ENCODE data around the gene CHCHD3.

The CHCHD3 gene

GRCh38 chr7:132764762-132765161 is 317.1 kb downstream of the CHCHD3 start:
- no peak for DNase-seq

GRCh38 chr7:132760866-132761265 is 321.0 kb downstream of the CHCHD3 start:
- DNase-seq = no peak

GRCh38 chr7:132760244-132760623 is 321.7 kb downstream of the CHCHD3 start:
- DNase-seq = no peak

- DNase-seq = no peak
These were observed 322.2 kb downstream of the CHCHD3 start for GRCh38 chr7:132759482-132760243.

GRCh38 chr7:132758986-132759385 is 322.9 kb downstream of the CHCHD3 start:
- DNase-seq = no peak

- no peak for DNase-seq
These were observed 324.1 kb downstream of the CHCHD3 start for GRCh38 chr7:132757783-132758182.

- DNase-seq = no peak
These were observed 325.4 kb downstream of the CHCHD3 start for GRCh38 chr7:132756484-132756990.

GRCh38 chr7:132755538-132756483 is 326.1 kb downstream of the CHCHD3 start:
- DNase-seq = no peak

- DNase-seq = no peak
These were observed 329.5 kb downstream of the CHCHD3 start for GRCh38 chr7:132752431-132752830.

- DNase-seq = no peak
These were observed 330.6 kb downstream of the CHCHD3 start for GRCh38 chr7:132751244-132751647.

- no peak for DNase-seq
These were observed 331.2 kb downstream of the CHCHD3 start for GRCh38 chr7:132750530-132751217.

GRCh38 chr7:132750096-132750495 is 331.8 kb downstream of the CHCHD3 start:
- DNase-seq = no peak

- no peak for DNase-seq
These were observed 336.4 kb downstream of the CHCHD3 start for GRCh38 chr7:132745510-132745909.

GRCh38 chr7:132743974-132744373 is 337.9 kb downstream of the CHCHD3 start:
- DNase-seq = no peak

- DNase-seq = no peak
These were observed 339.7 kb downstream of the CHCHD3 start for GRCh38 chr7:132742189-132742612.

- no peak for DNase-seq
These were observed 341.7 kb downstream of the CHCHD3 start for GRCh38 chr7:132740176-132740575.

- DNase-seq = no peak
These were observed 342.5 kb downstream of the CHCHD3 start for GRCh38 chr7:132739271-132739955.

- no peak for DNase-seq
These were observed 343.6 kb downstream of the CHCHD3 start for GRCh38 chr7:132738254-132738653.

- DNase-seq = no peak
These were observed 346.4 kb downstream of the CHCHD3 start for GRCh38 chr7:132735476-132735875.

Data from stimulated activated CD8-positive, alpha-beta memory T cell treated with anti-CD3 and anti-CD28 coated beads, Interleukin-4, amount 100 ng/mL, for 48 hours (primary cell).